OCI-LY1 (cell line): ENCODE data around the gene COX4I1.

Source experiments
- H2AFZ ChIP-seq: fragments of 200-600 bp; sonication (generic), shearing (Covaris generic); 2 replicates; pipeline ENCODE4 v1.6.0; 2014; ENCODE audit warnings: antibody characterized with exemption, mild to moderate bottlenecking, low read length
- H3F3A ChIP-seq: fragments of 200-600 bp; sonication (generic), shearing (Covaris generic); 2 replicates; pipeline ENCODE4 v1.6.0; 2014; ENCODE audit warnings: mild to moderate bottlenecking, antibody characterized with exemption, low read length, moderate library complexity; ENCODE audit not compliant: insufficient read depth
- H3K27ac ChIP-seq: fragments of 200-600 bp; sonication (generic); 2 replicates; pipeline ENCODE4 v1.5.1; 2014; ENCODE audit warnings: low read length, mixed run types, mild to moderate bottlenecking, low read depth; ENCODE audit not compliant: poor library complexity, severe bottlenecking
- H3K27me3 ChIP-seq: fragments of 200-600 bp; sonication (generic); 2 replicates; pipeline ENCODE4 v1.6.0; 2014; ENCODE audit warnings: antibody characterized with exemption, mild to moderate bottlenecking, low read length, moderate library complexity; ENCODE audit not compliant: insufficient read depth
- H3K36me3 ChIP-seq: fragments of 200-600 bp; sonication (generic); 2 replicates; pipeline ENCODE4 v1.6.1; 2014; ENCODE audit warnings: mild to moderate bottlenecking, antibody characterized with exemption, low read length, moderate library complexity, mixed read lengths; ENCODE audit not compliant: insufficient read depth
- H3K4me1 ChIP-seq: fragments of 200-600 bp; sonication (generic); 2 replicates; pipeline ENCODE4 v1.5.1; 2014; ENCODE audit warnings: mild to moderate bottlenecking, low read length, moderate library complexity; ENCODE audit not compliant: insufficient read depth, severe bottlenecking
- H3K4me2 ChIP-seq: fragments of 200-600 bp; sonication (generic), shearing (Covaris generic); 2 replicates; pipeline ENCODE4 v1.6.1; 2014; ENCODE audit warnings: low read length
- H3K4me3 ChIP-seq: fragments of 200-600 bp; sonication (generic); 2 replicates; pipeline ENCODE4 v1.5.1; 2014; ENCODE audit warnings: low read length, low read depth, mild to moderate bottlenecking, mixed read lengths; ENCODE audit not compliant: poor library complexity, severe bottlenecking
- H3K79me2 ChIP-seq: fragments of 200-600 bp; shearing (Covaris generic); 2 replicates; pipeline ENCODE4 v1.6.1; 2016; ENCODE audit warnings: mixed run types, low read length, mixed read lengths; ENCODE audit not compliant: insufficient read depth
- H3K9ac ChIP-seq: fragments of 200-600 bp; sonication (generic), shearing (Covaris generic); 2 replicates; pipeline ENCODE4 v1.6.1; 2014; ENCODE audit warnings: mild to moderate bottlenecking, low read length, mixed read lengths
- H3K9me2 ChIP-seq: fragments of 200-600 bp; sonication (generic), shearing (Covaris generic); 2 replicates; pipeline ENCODE4 v1.6.1; 2014; ENCODE audit warnings: low read depth, mild to moderate bottlenecking, low read length, mixed read lengths
- H3K9me3 ChIP-seq: fragments of 200-600 bp; shearing (Covaris generic); 2 replicates; pipeline ENCODE4 v1.6.1; 2014; ENCODE audit warnings: low read length, mixed read lengths
- H4K20me1 ChIP-seq: fragments of 200-600 bp; sonication (generic), shearing (Covaris generic); 2 replicates; pipeline ENCODE4 v1.6.0; 2016; ENCODE audit warnings: mild to moderate bottlenecking, low read length; ENCODE audit not compliant: insufficient read depth
- CTCF ChIP-seq: fragments of 200-600 bp; sonication (generic), shearing (Covaris generic); IDR thresholded peaks from 2 replicates; pipeline ENCODE4 v1.5.1; 2017; ENCODE audit warnings: mild to moderate bottlenecking, antibody characterized with exemption, low read length, moderate library complexity, mixed read lengths
- EZH2 ChIP-seq: fragments of 200-600 bp; sonication (generic), shearing (Covaris generic); IDR thresholded peaks from 2 replicates; pipeline ENCODE4 v1.8.0; 2017; ENCODE audit warnings: borderline replicate concordance, mixed run types, mild to moderate bottlenecking, antibody characterized with exemption, low read length, moderate library complexity, mixed read lengths

COX4I1 gene

DNA sequence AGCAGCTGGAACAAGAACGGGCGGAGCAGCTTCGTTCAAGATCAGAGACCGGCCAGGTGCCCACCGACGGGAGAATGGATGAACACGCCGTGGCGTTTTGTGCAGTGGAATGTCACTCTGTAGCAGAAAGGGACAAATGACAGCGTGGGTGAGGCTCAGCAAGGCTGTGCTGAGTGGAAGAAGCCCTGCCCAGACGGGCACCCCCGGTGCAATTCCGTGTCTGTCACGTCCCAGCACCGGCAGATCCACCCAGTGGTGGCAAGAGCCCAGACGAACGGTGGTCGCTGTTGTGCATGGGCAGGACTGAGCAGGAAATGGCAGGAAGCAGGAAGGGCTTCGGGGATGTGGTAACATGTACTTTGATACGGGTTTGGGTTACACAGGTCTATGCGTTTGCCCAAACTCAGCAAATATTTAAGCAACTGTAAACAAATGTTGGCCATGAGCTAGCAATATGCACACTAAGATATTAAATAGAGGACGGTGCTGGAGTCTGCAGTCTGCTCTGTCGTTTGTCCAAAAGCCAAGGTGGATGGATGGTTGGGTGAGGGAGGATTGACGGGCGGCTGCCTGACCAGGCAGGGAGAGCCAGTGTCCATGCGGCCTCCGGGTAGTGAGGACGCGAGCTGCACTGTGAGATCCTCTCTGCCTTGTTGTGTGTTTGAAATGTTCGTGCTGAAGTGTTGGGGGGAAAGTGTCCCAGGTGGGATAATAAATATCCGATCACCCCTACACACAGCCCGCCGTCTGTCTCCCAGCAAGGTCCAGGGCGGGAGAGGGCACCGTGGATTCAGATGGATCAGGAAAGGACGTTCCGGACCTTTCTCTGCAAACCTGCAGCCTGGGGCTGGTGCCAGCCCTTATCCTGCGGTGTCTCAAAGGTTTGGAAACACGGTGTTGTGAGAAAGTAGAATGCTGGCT is 48.4 kb downstream of the COX4I1 start:
- Histone ChIP-seq H3K9me3 (no peaks in the 10 kb centered on the region), H3K4me3 (no peak overlapping the region), H3K36me3 (no peaks in the 10 kb centered on the region), H3F3A (no peaks in the 10 kb centered on the region), H3K4me1 (no peaks in the 10 kb centered on the region), H2AFZ (no peak overlapping the region), H4K20me1 (no peaks in the 10 kb centered on the region), H3K27me3 (peaks cover 9% of the 10 kb centered on the region; the same call in 1 of the 2 replicates), H3K9me2 (no peaks in the 10 kb centered on the region), H3K27ac (no peak overlapping the region), H3K9ac (no peak overlapping the region), H3K79me2 (no peaks in the 10 kb centered on the region), H3K4me2 (no peak overlapping the region)
- TF ChIP-seq EZH2 (no peak), CTCF (no peak)

DNA sequence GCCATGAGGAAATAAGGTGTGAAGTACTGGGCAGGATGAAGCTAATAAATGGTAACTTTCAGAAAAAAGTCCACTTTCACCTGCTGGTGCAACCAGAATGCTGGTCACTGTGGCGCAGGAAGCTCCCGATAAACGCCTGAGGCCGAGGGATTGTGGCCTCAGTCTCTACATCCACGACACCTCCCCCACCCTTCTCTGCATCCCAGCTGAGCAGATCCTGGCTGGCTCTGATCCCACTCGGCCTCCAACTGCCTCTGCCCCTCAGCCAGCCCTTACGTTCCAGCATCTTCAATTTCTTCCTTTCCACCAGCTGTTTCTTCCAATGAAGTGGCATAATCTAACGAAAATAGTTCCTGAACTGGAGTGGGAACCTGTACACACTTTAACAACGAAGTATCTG is 49.5 kb downstream of the COX4I1 start:
- Histone ChIP-seq H3K4me2 (no peak overlapping the region), H3K9me2 (no peaks in the 10 kb centered on the region), H3K4me1 (no peaks in the 10 kb centered on the region), H3K4me3 (no peak overlapping the region), H3K9me3 (no peaks in the 10 kb centered on the region), H3K27me3 (0 out of 2 replicates have a peak, but pooled peaks cover 5% of the 10 kb centered on the region), H3K27ac (no peak overlapping the region), H3F3A (no peaks in the 10 kb centered on the region), H3K36me3 (no peaks in the 10 kb centered on the region), H4K20me1 (no peaks in the 10 kb centered on the region), H3K9ac (no peak overlapping the region), H2AFZ (no peak overlapping the region), H3K79me2 (no peaks in the 10 kb centered on the region)
- TF ChIP-seq CTCF (no peak), EZH2 (no peak)

- no peaks in the 10 kb centered on the region for H3K4me1 ChIP-seq
- no peaks in the 10 kb centered on the region for H4K20me1 ChIP-seq
- no peaks in the 10 kb centered on the region for H3K9me3 ChIP-seq
- H3F3A ChIP-seq, result no peaks in the 10 kb centered on the region
- no peak overlapping the region for H3K4me2 ChIP-seq
- 0 out of 2 replicates have a peak, but pooled peaks cover 5% of the 10 kb centered on the region for H3K27me3 ChIP-seq
- H3K4me3 ChIP-seq, result no peak overlapping the region
- no peak overlapping the region for H3K9ac ChIP-seq
- no peak overlapping the region for H2AFZ ChIP-seq
- TF ChIP-seq CTCF (no peak), EZH2 (no peak)
- H3K79me2 ChIP-seq, result no peaks in the 10 kb centered on the region
- H3K9me2 ChIP-seq, result no peaks in the 10 kb centered on the region
- no peak overlapping the region for H3K27ac ChIP-seq
- no peaks in the 10 kb centered on the region for H3K36me3 ChIP-seq
Measured at GRCh38 chr16:85849388-85849787, 49.9 kb downstream of the COX4I1 start.
